T-helper 1 cell treated with Interleukin-12 subunit alpha and Interleukin-12 subunit beta and Interleukin-4 antibody, amounts not matched to agents 30 μg/mL and 1 μg/mL, for 36 hours (primary cell): Measurements from ENCODE around the gene AIF1L.
"Not testable (repeated sequence)": the region's sequence is repeated elsewhere in the genome, so short reads cannot be mapped to it uniquely, and the experiment has no call there.

Source experiments
- H3K27ac Mint-ChIP-seq: one replicate; pipeline ENCODE4 v1.8.0; 2021; ENCODE audit warnings: mild to moderate bottlenecking, mixed read lengths
- H3K27me3 Mint-ChIP-seq: one replicate; pipeline ENCODE4 v1.8.0; 2021; ENCODE audit warnings: low read depth, mixed read lengths
- H3K36me3 Mint-ChIP-seq: one replicate; pipeline ENCODE4 v1.8.0; 2021; ENCODE audit warnings: low read depth, mixed read lengths
- H3K4me1 Mint-ChIP-seq: one replicate; pipeline ENCODE4 v1.8.0; 2021; ENCODE audit warnings: low read depth, mixed read lengths
- H3K4me3 Mint-ChIP-seq: one replicate; pipeline ENCODE4 v1.8.0; 2021; ENCODE audit warnings: mild to moderate bottlenecking, moderate library complexity, mixed read lengths
- H3K9me3 Mint-ChIP-seq: one replicate; pipeline ENCODE4 v1.8.0; 2021; ENCODE audit warnings: mixed read lengths

The AIF1L gene

GRCh38 chr9:131101207-131101964, 5.1 kb downstream of the AIF1L start:
- no peak overlapping the region for H3K27ac Mint-ChIP-seq
- H3K36me3 Mint-ChIP-seq: no peaks in the 10 kb centered on the region
- no peaks in the 10 kb centered on the region for H3K9me3 Mint-ChIP-seq
- H3K4me3 Mint-ChIP-seq: no peak overlapping the region
- peaks cover 4% of the 10 kb centered on the region for H3K4me1 Mint-ChIP-seq
- H3K27me3 Mint-ChIP-seq: peaks cover 18% of the 10 kb centered on the region

- Mint-ChIP-seq H3K4me1 (no peaks in the 10 kb centered on the region), H3K36me3 (no peaks in the 10 kb centered on the region), H3K9me3 (no peaks in the 10 kb centered on the region), H3K27me3 (peaks cover 9% of the 10 kb centered on the region), H3K27ac (no peak overlapping the region), H3K4me3 (no peak overlapping the region)
Observed at GRCh38 chr9:131103024-131103423, 6.7 kb downstream of the AIF1L start.

GRCh38 chr9:131103535-131103934, 7.2 kb downstream of the AIF1L start:
- H3K4me3 Mint-ChIP-seq: no peak overlapping the region
- H3K27me3 Mint-ChIP-seq: peaks cover 7% of the 10 kb centered on the region
- no peak overlapping the region for H3K27ac Mint-ChIP-seq
- no peaks in the 10 kb centered on the region for H3K4me1 Mint-ChIP-seq
- no peaks in the 10 kb centered on the region for H3K9me3 Mint-ChIP-seq
- no peaks in the 10 kb centered on the region for H3K36me3 Mint-ChIP-seq

- Mint-ChIP-seq H3K4me3 (no peak overlapping the region), H3K4me1 (no peaks in the 10 kb centered on the region), H3K9me3 (no peaks in the 10 kb centered on the region), H3K27me3 (peaks cover under 1% of the 10 kb centered on the region), H3K27ac (no peak overlapping the region), H3K36me3 (no peaks in the 10 kb centered on the region)
Observed at GRCh38 chr9:131104016-131104740, 7.8 kb downstream of the AIF1L start.

- Mint-ChIP-seq H3K27ac (no peak overlapping the region), H3K4me3 (no peak overlapping the region), H3K27me3 (no peaks in the 10 kb centered on the region), H3K4me1 (no peaks in the 10 kb centered on the region), H3K9me3 (no peaks in the 10 kb centered on the region), H3K36me3 (no peaks in the 10 kb centered on the region)
Observed at GRCh38 chr9:131105952-131106351, 9.6 kb downstream of the AIF1L start.

GRCh38 chr9:131107760-131108159, 11.4 kb downstream of the AIF1L start:
- no peaks in the 10 kb centered on the region for H3K4me1 Mint-ChIP-seq
- H3K27me3 Mint-ChIP-seq: no peaks in the 10 kb centered on the region
- no peak overlapping the region for H3K27ac Mint-ChIP-seq
- no peak overlapping the region for H3K4me3 Mint-ChIP-seq
- no peaks in the 10 kb centered on the region for H3K36me3 Mint-ChIP-seq
- no peaks in the 10 kb centered on the region for H3K9me3 Mint-ChIP-seq

- Mint-ChIP-seq H3K36me3 (no peaks in the 10 kb centered on the region), H3K4me1 (no peaks in the 10 kb centered on the region), H3K27ac (no peak overlapping the region), H3K4me3 (no peak overlapping the region), H3K9me3 (no peaks in the 10 kb centered on the region), H3K27me3 (no peaks in the 10 kb centered on the region)
Observed at GRCh38 chr9:131111186-131111853, 15.0 kb downstream of the AIF1L start.

- H3K4me3 Mint-ChIP-seq: no peak overlapping the region
- no peaks in the 10 kb centered on the region for H3K9me3 Mint-ChIP-seq
- no peak overlapping the region for H3K27ac Mint-ChIP-seq
- H3K4me1 Mint-ChIP-seq: no peaks in the 10 kb centered on the region
- no peaks in the 10 kb centered on the region for H3K36me3 Mint-ChIP-seq
- no peaks in the 10 kb centered on the region for H3K27me3 Mint-ChIP-seq
Observed at GRCh38 chr9:131111854-131112311, 15.6 kb downstream of the AIF1L start.

- no peaks in the 10 kb centered on the region for H3K27me3 Mint-ChIP-seq
- no peaks in the 10 kb centered on the region for H3K4me1 Mint-ChIP-seq
- H3K4me3 Mint-ChIP-seq: no peak overlapping the region
- no peaks in the 10 kb centered on the region for H3K36me3 Mint-ChIP-seq
- H3K9me3 Mint-ChIP-seq: no peaks in the 10 kb centered on the region
- no peak overlapping the region for H3K27ac Mint-ChIP-seq
Observed at GRCh38 chr9:131112374-131113154, 16.2 kb downstream of the AIF1L start.

GRCh38 chr9:131113655-131114054, 17.3 kb downstream of the AIF1L start:
- no peak overlapping the region for H3K27ac Mint-ChIP-seq
- peaks cover 5% of the 10 kb centered on the region for H3K27me3 Mint-ChIP-seq
- no peaks in the 10 kb centered on the region for H3K4me1 Mint-ChIP-seq
- no peaks in the 10 kb centered on the region for H3K9me3 Mint-ChIP-seq
- no peaks in the 10 kb centered on the region for H3K36me3 Mint-ChIP-seq
- no peak overlapping the region for H3K4me3 Mint-ChIP-seq

- Mint-ChIP-seq H3K9me3 (no peaks in the 10 kb centered on the region), H3K36me3 (no peaks in the 10 kb centered on the region), H3K4me1 (no peaks in the 10 kb centered on the region), H3K27me3 (peaks cover 5% of the 10 kb centered on the region), H3K4me3 (no peak overlapping the region), H3K27ac (no peak overlapping the region)
Observed at GRCh38 chr9:131114084-131114535, 17.8 kb downstream of the AIF1L start.

- not testable (repeated sequence) for H3K9me3 Mint-ChIP-seq, H3K27ac Mint-ChIP-seq, H3K4me1 Mint-ChIP-seq, H3K4me3 Mint-ChIP-seq, H3K36me3 Mint-ChIP-seq, H3K27me3 Mint-ChIP-seq
Observed at GRCh38 chr9:131115360-131115742, 19.0 kb downstream of the AIF1L start.

GRCh38 chr9:131116281-131117120, 20.2 kb downstream of the AIF1L start:
- no peak overlapping the region for H3K27ac Mint-ChIP-seq
- no peaks in the 10 kb centered on the region for H3K4me1 Mint-ChIP-seq
- no peaks in the 10 kb centered on the region for H3K9me3 Mint-ChIP-seq
- peaks cover 8% of the 10 kb centered on the region for H3K27me3 Mint-ChIP-seq
- no peaks in the 10 kb centered on the region for H3K36me3 Mint-ChIP-seq
- no peak overlapping the region for H3K4me3 Mint-ChIP-seq
